Pancreas (tissue), 10 donors: Measurements from ENCODE around the gene PPDPF. TPM values are rescaled to one million over a fixed set of nuclear protein-coding genes. Genes with fewer than 3 reads are reported as not detected.

Experiments
- ATAC-seq, 4 donors: fragments of 200-7000 bp; cut with Tn5 transposase; one replicate each; pipeline versions ENCODE4 v1.8.0 to v1.9.1; 2020; ENCODE audit warnings: mild to moderate bottlenecking in 4 of 4, moderate library complexity in 4 of 4
- DNase-seq, 6 donors: peaks; one replicate each; pipeline ENCODE4 v3.0.0-alpha.2; 2020
- FAIRE-seq: peaks from 2 replicates; lab custom pipeline; 2012; peaks lifted over from hg19 to GRCh38; lab: Jason Lieb, UNC
- H3K27ac ChIP-seq, 4 donors: fragments of 200-600 bp; sonication (generic); 1 replicate in 3 of 4; 2 replicates in 1 of 4; pipeline versions ENCODE4 v1.5.0 to v1.8.0; 2020
- H3K27me3 ChIP-seq, 4 donors: fragments of 200-600 bp; one replicate each; pipeline ENCODE4 v1.8.0; 2021
- H3K36me3 ChIP-seq, 3 donors: fragments of 200-600 bp; sonication (generic) in 1 of 3; one replicate each; pipeline versions ENCODE4 v1.5.0 to v1.8.0; 2020 to 2021
- H3K4me1 ChIP-seq, 3 donors: fragments of 200-600 bp; one replicate each; pipeline ENCODE4 v1.8.0; 2021
- H3K4me3 ChIP-seq, 4 donors: fragments of 200-600 bp; sonication (generic) in 2 of 4; one replicate each; pipeline versions ENCODE4 v1.5.0 to v1.8.0; 2020 to 2021
- H3K9me3 ChIP-seq, 4 donors: fragments of 200-600 bp; one replicate each; pipeline ENCODE4 v1.8.0; 2021
- CTCF ChIP-seq, 4 donors: fragments of 200-600 bp; sonication (generic) in 3 of 4; IDR thresholded peaks; one replicate each; pipeline versions ENCODE4 v1.5.0 to v1.8.0; 2021; ENCODE audit warnings: antibody characterized with exemption in 4 of 4
- WGBS, 2 donors: extraction: QIAGEN DNeasy Blood & Tissue Kit; methylation state at CpG; one replicate each; pipeline ENCODE4 v1.1.7; 2013; 5-methylcytosine and 5-hydroxymethylcytosine counted together
- intact Hi-C, 3 donors: fragments of 100-400 bp; cut with DNase I; formaldehyde crosslinking; loops; one replicate each; pipeline versions ENCODE4 v1.11.1 to v1.14.2; 2022
- polyA plus RNA-seq, 2 donors: library from polyadenylated mRNA; stranded (reverse); fragments of 200-250 nt; gene quantifications; one replicate each; pipeline ENCODE4 v1.2.3, GENCODE V29; 2013
- total RNA-seq, 6 donors: library from RNA; stranded (reverse); fragmentation: NEBNext Ultra II Directional in 4 of 6; extraction: Animal tissue kit (Norgen Biotek cat#: 25700) in 4 of 6; gene quantifications; one replicate each; pipeline versions ENCODE4 v1.2.1 to v1.2.4, GENCODE V29; 2021 to 2023
- donor health status: healthy with polysubstance abuse.
- donor health status: DM: no; HTN: no; CAD: no; lungs with moderate emphysema.
- donor health status: DM: no; HTN: no; CAD: no.
- donor health status: control.
- donor health status: control.
- donor health status: Bipolar disorder and iron deficiency.
- donor health status: DM: yes; HTN: yes; CAD: no.
- donor health status: DM: no; HTN: no; CAD: no.
- donor health status: DM: no; HTN: no; CAD: no.
- donor health status: DM: yes; HTN: yes; CAD: no.

The PPDPF gene
- total and polyA plus RNA-seq, 8 donors, result 77.7 to 224 (median 155) TPM

GRCh38 chr20:63472862-63473390 is 47.6 kb upstream of the PPDPF start:
- Histone ChIP-seq H3K36me3 (no peaks in the 10 kb centered on the region), H3K4me1 (peaks cover 0 to 6% (median 5%) of the 10 kb centered on the region in 3 donors), H3K4me3 (no peak overlapping the region), H3K27ac (no peak overlapping the region), H3K27me3 (peaks cover 0 to 28% (median 4%) of the 10 kb centered on the region in 4 donors), H3K9me3 (no peaks in the 10 kb centered on the region)
- DNase-seq, result no peak
- TF ChIP-seq CTCF (IDR thresholded peaks at IDR 0.05), result no peak
- ATAC-seq, result no peak
- no peak for FAIRE-seq
- intact Hi-C loops, result no loop called here
- WGBS, 2 donors, result 47 to 58% methylated on average over 11 of the region's 13 CpGs

DNA sequence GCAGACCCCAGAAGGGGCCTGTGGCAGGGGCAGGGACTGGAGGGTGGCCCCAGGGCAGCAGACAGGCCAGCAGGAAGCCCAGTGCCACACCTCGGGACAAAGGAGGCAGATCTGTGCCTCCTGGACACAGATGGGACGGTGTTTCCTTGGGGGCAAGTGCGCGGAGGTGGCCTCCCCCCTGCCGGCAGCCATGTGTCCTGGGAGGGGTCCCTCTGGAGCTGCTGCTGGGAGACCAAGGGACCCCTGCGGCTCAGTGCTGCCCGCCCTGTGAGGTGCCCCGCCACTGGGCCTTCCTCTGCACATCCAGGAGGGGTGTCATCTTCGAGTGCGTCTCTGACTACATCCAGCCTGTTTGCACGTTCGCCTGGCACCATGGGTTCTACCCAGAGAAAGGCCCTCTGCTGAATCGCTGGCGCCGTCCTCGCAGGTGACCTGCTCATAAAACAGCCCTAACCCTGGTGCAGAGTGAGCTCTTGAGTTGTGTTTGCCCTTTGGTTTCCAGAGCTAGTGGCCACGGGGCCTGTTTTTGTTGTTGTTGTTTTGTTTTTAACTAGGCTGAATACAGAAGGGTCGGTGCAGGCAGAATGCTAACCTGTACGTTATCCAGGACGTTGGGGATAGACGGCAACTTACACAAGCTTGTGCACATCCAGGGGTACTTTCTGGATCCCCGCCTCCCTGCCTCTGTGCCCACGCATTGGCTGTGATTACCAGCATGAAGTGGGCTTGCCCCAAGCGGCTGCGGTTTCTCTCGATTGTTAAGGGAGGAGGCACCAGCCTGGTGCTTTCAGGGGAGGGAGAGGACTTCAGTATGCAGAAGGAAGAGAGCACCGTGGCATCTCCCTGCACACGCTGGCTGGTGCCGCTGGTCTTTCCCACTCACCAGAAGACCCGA is 46.8 kb upstream of the PPDPF start:
- Histone ChIP-seq H3K4me3 (no peak overlapping the region), H3K27me3 (peaks cover 0 to 28% (median 4%) of the 10 kb centered on the region in 4 donors), H3K27ac (no peak overlapping the region), H3K36me3 (no peaks in the 10 kb centered on the region), H3K4me1 (peaks cover 0 to 6% (median 5%) of the 10 kb centered on the region in 3 donors), H3K9me3 (no peaks in the 10 kb centered on the region)
- TF ChIP-seq CTCF (IDR thresholded peaks at IDR 0.05), result no peak
- FAIRE-seq (no peak), DNase-seq (no peak), ATAC-seq (no peak)
- intact Hi-C loops, result no loop called here
- WGBS, 2 donors, result 29 to 38% methylated on average over 27 to 30 of the region's 30 CpGs

GRCh38 chr20:63475209-63475608 is 45.4 kb upstream of the PPDPF start:
- H3K4me1 ChIP-seq, result peaks cover 0 to 6% (median 5%) of the 10 kb centered on the region in 3 donors
- no peak for DNase-seq
- 9% methylated on average over 16 of the region's 16 CpGs for WGBS, 2 donors
- no peak overlapping the region for H3K4me3 ChIP-seq
- TF ChIP-seq CTCF (IDR thresholded peaks at IDR 0.05), result no peak
- H3K27ac ChIP-seq, result no peak overlapping the region
- ATAC-seq, result peak in 1 of 4 donors; percentile 73
- H3K9me3 ChIP-seq, result no peaks in the 10 kb centered on the region
- H3K27me3 ChIP-seq, result peaks cover 0 to 28% (median 4%) of the 10 kb centered on the region in 4 donors
- FAIRE-seq, result no peak
- no peaks in the 10 kb centered on the region for H3K36me3 ChIP-seq
- intact Hi-C loops, result no loop called here

GRCh38 chr20:63477061-63477616 is 43.4 kb upstream of the PPDPF start:
- FAIRE-seq (no peak), ATAC-seq (no peak), DNase-seq (no peak)
- Histone ChIP-seq H3K4me1 (peaks cover 0 to 1% (median 0%) of the 10 kb centered on the region in 3 donors), H3K36me3 (no peaks in the 10 kb centered on the region), H3K9me3 (no peaks in the 10 kb centered on the region), H3K4me3 (no peak overlapping the region), H3K27ac (no peak overlapping the region), H3K27me3 (peaks cover 0 to 17% (median under 1%) of the 10 kb centered on the region in 4 donors)
- intact Hi-C loops, result no loop called here
- WGBS, 2 donors, result 27 to 34% methylated on average over 21 of the region's 21 CpGs
- TF ChIP-seq CTCF (IDR thresholded peaks at IDR 0.05), result no peak
